ENCODE results near the gene TTC31. TPM values are rescaled to one million over a fixed set of nuclear protein-coding genes. Genes with fewer than 3 reads are reported as not detected.

Gene TTC31
- total RNA-seq, 4 donors from 2014 or later = 18.4 to 26.1 (median 21.9) TPM

- TF ChIP-seq POLR2A (IDR thresholded peaks at IDR 0.05) = no peak
- TF ChIP-seq, protein P1, sequence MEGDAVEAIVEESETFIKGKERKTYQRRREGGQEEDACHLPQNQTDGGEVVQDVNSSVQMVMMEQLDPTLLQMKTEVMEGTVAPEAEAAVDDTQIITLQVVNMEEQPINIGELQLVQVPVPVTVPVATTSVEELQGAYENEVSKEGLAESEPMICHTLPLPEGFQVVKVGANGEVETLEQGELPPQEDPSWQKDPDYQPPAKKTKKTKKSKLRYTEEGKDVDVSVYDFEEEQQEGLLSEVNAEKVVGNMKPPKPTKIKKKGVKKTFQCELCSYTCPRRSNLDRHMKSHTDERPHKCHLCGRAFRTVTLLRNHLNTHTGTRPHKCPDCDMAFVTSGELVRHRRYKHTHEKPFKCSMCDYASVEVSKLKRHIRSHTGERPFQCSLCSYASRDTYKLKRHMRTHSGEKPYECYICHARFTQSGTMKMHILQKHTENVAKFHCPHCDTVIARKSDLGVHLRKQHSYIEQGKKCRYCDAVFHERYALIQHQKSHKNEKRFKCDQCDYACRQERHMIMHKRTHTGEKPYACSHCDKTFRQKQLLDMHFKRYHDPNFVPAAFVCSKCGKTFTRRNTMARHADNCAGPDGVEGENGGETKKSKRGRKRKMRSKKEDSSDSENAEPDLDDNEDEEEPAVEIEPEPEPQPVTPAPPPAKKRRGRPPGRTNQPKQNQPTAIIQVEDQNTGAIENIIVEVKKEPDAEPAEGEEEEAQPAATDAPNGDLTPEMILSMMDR (IDR thresholded peaks at IDR 0.05) = no peak
- 72 to 83% methylated on average over 3 of the region's 3 CpGs for whole genome bisulfite sequencing, 2 donors
- no peak overlapping the region for H3K4me3 ChIP-seq (ENCODE audit: low read depth, poor library complexity, severe bottlenecking)
- intact Hi-C loops (cut with DNase I; ENCODE audit: low total_unique reads) = no loop called here
- no peak for DNase-seq (ENCODE audit: low spot score in 2 of 2)
Observed at GRCh38 chr2:74522516-74522915, 39.6 kb downstream of the TTC31 start.

GRCh38 chr2:74524005-74524404 is 41.1 kb downstream of the TTC31 start:
- intact Hi-C loops (cut with DNase I; ENCODE audit: low total_unique reads) = no loop called here
- TF ChIP-seq, protein P1 (IDR thresholded peaks at IDR 0.05) = no peak
- TF ChIP-seq POLR2A (IDR thresholded peaks at IDR 0.05) = no peak
- WGBS, 2 donors = 69 to 87% methylated on average over 9 of the region's 9 CpGs

DNA sequence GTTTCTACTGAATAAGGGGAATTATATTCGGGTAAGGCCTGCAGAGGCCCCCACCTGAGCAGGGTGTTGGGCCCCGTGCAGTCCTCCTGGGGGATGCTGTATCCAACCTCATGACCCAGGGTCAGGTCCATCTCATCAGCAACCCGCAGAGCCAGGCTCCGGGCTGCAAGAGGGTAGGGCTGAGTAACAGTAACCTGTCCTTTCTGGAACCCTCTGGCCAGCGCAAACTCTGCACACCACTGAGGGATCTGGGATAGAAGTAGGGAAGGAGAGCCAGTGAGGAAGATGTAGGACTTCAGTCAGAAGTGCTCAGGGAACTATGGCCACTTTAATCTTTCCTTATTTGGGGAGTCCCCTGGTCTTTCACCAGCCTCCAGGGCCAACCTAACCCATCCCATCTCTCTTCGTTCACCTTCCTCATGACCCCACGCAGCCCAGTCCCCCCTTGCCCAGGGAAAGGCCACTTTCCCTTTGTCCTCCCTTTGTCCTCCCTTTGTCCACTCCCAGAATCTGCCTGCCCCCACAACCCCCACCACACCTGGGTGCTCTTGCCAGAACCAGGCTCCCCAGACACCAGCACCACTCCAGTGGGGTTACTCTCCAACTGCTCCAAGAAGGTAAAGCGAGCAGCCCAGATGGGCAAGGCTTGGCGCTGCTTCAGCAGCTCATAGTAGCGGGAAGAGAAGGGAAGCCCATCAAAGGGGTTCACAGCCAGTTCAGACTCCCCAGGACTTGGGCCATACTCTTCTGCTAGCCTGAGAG is 42.3 kb downstream of the TTC31 start:
- intact Hi-C loops (cut with DNase I; ENCODE audit: low total_unique reads) = no loop called here
- no peak for TF ChIP-seq POLR2A (IDR thresholded peaks at IDR 0.05)
- TF ChIP-seq, protein P1 (IDR thresholded peaks at IDR 0.05) = no peak
- peak in 1 of 2 donors; percentile 77 for DNase-seq (ENCODE audit: low spot score in 2 of 2)
- whole genome bisulfite sequencing, 2 donors = 88 to 91% methylated on average over 10 of the region's 10 CpGs
- no peak overlapping the region for H3K4me3 ChIP-seq (ENCODE audit: low read depth, poor library complexity, severe bottlenecking)

More at GRCh38 chr2:74524005-74524404, 41.1 kb downstream of the TTC31 start:
- DNase-seq (ENCODE audit: low spot score in 2 of 2) = peak in 1 of 2 donors; percentile 66
- H3K4me3 ChIP-seq (ENCODE audit: low read depth, poor library complexity, severe bottlenecking) = no peak overlapping the region

GRCh38 chr2:74525717-74526648 is 43.1 kb downstream of the TTC31 start, which contains the start of gene DQX1:
TSS of gene DQX1 (minus strand) at chr2:74526231. CDS start at chr2:74525729, 502 bp downstream.
- intact Hi-C loops (cut with DNase I; ENCODE audit: low total_unique reads) = no loop called here
- WGBS, 2 donors = 69 to 73% methylated on average over 11 of the region's 11 CpGs
- DNase-seq (ENCODE audit: low spot score in 2 of 2) = peak in 1 of 2 donors; percentile 60
- no peak within 1 kb of the TSS for H3K4me3 ChIP-seq (ENCODE audit: low read depth, poor library complexity, severe bottlenecking)
- no peak for TF ChIP-seq POLR2A (IDR thresholded peaks at IDR 0.05)
- TF ChIP-seq, protein P1 (IDR thresholded peaks at IDR 0.05) = no peak

DNA sequence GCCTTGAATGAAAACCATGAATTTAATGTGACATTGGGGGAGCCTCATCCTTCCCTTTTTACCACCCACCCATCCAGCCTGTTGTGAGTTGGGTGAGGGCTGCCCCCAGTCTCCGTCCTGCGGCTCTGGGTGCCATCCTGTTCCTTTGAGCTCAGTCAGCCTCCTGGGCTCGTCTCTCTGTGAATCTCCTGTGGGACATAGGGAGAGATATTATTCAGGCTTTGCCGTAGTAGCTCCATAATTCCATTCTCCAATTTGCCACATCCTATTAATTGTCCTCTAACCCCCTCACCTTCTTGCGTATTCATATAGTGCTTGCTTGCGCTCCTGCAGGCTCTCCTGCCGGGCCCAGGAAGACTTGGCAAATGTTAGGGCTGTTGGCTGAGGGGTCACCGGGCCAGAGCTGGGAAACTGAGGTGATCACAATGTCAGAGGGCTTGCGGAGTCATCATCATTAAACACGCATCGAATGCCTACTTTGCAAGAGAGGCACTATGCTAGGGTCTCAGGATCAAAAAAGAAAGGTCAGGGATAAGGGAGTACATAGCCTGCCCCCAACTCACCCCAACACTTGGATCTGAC is 43.9 kb downstream of the TTC31 start:
- peak in 1 of 2 donors; percentile 56 for DNase-seq (ENCODE audit: low spot score in 2 of 2)
- TF ChIP-seq, protein P1 (IDR thresholded peaks at IDR 0.05) = no peak
- intact Hi-C loops (cut with DNase I; ENCODE audit: low total_unique reads) = no loop called here
- no peak overlapping the region for H3K4me3 ChIP-seq (ENCODE audit: low read depth, poor library complexity, severe bottlenecking)
- 96 to 99% methylated on average over 11 of the region's 11 CpGs for WGBS, 2 donors

All from lower leg skin (tissue), 4 donors.